AG08395 (cell line): Measurements from ENCODE around the gene PSD2.
A peak's percentile ranks its signal among the peaks of the same experiment; 100 is the strongest.

Source experiments
- DNase-seq: peaks from one replicate; pipeline ENCODE4 v3.0.0; 2012; ENCODE audit warnings: mixed read lengths, low spot score

Gene PSD2

GRCh38 chr5:139855946-139856540 lies 60.4 kb downstream of the PSD2 start:
- no peak for DNase-seq

DNA sequence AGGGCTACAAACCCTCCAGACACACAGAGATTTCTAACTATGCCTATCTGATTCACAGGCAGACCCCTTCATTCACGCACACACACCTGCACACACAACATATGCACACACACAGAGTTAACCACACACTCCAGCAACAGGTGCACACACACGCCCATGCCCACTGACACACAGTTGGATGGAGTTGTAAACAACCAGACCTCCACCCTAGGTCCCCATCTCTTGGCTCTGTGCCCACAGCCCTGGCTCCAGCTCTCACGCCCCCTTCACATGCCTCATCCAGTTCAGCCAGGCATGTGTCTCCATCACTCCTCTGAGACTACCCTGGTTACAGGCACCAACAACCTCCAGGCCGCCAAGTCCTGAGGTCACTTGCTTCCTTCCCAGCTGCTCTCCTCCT lies 61.1 kb downstream of the PSD2 start:
- no peak for DNase-seq

DNA sequence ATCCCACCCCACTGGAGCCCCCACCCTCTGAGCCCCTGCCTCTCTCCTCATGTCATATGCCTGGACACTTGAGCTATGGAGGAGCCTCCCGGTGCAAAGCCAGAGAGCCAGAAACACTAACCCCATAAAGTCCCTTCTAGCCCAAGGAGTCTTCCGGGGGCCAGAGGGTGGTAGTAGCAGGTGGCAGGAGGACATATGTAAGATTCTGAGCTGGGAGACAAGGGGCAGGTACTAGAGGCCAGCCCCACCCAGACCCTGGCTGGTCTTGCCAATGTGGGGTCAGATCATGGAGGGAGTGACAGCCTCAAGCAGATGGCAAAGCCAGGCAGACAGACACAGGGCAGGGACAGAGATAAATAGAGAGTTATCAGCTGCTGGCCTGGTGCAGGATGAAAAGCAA lies 63.4 kb downstream of the PSD2 start:
- DNase-seq = no peak

- no peak for DNase-seq
Measured at GRCh38 chr5:139861021-139861888, 65.6 kb downstream of the PSD2 start.

- DNase-seq = no peak
Measured at GRCh38 chr5:139861889-139862207, 66.2 kb downstream of the PSD2 start.

- DNase-seq = peak; percentile 54
Measured at GRCh38 chr5:139862313-139862712, 66.7 kb downstream of the PSD2 start.

- no peak for DNase-seq
Measured at GRCh38 chr5:139862803-139863202, 67.2 kb downstream of the PSD2 start.

- DNase-seq = no peak
Measured at GRCh38 chr5:139863361-139863760, 67.8 kb downstream of the PSD2 start.

DNA sequence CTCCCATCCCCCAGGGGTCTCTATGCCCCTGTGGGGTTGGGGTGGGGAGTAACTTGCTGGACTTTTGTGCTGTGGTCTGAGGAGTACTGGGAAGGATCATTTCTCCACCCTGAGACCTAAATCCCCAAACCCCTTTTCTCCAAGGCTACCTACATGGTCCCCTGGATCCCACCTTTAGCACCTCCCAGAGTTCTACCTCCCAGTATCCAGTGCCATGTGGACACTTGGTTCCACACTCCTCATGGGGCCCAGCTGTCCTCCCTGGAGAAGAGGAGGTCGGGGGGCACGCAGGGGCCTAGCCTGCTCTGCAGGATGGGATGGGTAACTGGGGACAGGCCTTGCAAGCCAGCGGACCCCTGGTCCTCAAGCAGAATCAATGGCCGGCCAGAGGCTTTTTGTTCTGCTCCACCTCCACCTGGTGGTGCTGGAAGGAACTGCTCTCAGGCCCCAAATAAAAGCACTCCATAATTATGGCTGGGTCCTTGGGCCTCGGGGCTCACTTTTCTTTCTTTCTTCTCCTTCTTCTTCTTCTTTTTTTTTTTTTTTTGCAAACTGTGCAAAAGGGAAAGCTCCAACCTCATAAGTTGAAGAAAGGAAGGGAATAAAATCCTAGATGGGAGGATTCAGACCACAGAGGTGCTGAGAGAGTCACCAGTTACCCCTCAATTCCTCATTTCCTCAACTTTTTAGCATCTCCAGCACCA lies 68.4 kb downstream of the PSD2 start:
- peak; percentile 81 for DNase-seq

GRCh38 chr5:139864716-139865483 lies 69.3 kb downstream of the PSD2 start:
- DNase-seq = no peak

DNA sequence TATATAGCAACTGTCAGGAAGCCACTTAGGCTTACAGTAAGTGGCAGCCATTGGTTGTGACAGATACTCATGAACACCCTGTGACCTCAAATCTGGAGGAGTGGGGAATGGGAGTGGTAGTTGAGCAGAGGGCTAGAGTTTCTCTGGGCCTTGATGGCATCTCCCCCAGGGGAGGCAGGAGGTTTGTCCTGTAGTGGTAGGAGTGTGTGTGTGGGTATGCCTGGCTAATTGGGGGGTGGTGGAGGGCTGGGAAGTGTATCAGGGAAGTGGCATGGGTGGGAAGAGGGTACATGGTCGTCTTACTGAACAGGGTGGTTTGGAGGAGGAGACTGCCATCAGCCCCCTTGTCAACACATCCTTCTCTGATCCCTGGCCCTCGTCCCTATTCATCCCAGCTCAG lies 71.5 kb downstream of the PSD2 start:
- no peak for DNase-seq

DNA sequence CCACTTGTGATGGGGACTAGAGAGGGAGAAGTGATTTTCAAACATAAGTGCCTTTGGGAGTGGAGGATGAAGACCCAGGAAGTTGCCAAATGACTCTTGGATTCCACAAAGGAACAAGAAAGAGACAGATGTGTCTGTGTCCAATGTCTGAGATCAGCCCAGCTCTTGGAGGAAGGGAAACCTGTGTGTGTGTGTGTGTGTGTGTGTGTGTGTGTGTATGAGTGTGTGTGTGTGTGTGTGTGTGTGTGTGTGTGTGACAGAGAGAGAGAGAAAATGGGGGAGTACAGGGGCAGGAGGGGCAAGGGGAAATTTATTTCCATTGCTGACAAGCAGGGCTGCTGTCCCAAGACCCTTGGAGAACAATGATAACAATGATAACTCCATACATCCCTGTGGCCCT lies 72.0 kb downstream of the PSD2 start:
- DNase-seq = no peak

- DNase-seq = no peak
Measured at GRCh38 chr5:139869042-139869790, 73.6 kb downstream of the PSD2 start.

- no peak for DNase-seq
Measured at GRCh38 chr5:139870677-139871076, 75.1 kb downstream of the PSD2 start.

DNA sequence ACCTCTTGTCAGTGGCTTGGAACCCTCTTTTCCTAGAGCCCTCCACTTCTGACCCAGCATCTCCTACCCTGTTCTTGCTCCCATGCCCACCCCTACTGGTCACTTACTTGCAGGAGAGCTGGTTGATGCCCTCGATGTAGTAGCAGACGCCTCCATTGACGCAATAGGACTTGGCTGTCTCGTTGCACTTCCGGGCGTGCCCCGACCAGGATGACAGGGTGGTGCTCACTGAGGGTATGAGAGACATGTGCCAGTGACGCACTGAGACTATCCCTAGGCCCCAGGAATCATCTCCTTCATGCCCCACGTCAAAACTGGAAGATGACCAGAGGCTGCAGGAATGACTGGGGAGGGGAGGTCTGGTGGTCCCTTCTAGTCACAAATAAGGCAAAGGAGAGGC lies 76.0 kb downstream of the PSD2 start:
- no peak for DNase-seq

DNA sequence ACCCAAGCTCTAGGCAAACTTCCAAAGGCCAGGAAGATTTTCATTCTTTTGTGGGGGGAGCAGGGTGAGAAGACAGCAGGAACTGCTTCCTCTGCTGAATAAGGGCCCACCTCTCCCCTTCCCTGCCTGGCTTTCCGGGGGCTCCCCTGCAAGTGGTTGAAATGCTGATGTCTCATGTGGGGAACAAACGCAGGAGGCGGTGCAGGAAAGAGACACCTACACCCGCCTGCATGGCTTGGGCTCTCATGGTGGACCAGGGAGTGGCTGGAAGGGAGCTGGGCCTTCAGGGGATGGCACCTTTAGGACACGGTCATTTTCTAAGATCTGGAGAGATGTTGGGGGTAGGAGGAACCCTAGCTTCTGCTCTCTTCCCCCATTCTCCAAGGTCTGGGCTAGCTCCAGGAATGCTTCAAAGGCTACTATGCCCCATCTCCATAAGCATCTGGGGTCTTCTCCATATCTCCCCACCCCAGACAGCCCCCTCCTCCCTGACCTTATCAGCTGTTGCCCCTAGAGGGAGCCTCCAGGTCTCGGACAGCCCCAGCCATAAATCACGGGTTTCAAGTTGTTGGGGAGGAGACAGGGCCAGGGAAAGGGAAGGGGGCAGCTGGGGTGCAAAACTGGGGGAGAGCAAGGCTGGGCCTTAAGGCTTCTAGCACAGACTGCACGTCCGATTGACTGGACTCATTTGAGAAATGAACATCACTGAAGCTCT lies 76.6 kb downstream of the PSD2 start:
- no peak for DNase-seq

DNA sequence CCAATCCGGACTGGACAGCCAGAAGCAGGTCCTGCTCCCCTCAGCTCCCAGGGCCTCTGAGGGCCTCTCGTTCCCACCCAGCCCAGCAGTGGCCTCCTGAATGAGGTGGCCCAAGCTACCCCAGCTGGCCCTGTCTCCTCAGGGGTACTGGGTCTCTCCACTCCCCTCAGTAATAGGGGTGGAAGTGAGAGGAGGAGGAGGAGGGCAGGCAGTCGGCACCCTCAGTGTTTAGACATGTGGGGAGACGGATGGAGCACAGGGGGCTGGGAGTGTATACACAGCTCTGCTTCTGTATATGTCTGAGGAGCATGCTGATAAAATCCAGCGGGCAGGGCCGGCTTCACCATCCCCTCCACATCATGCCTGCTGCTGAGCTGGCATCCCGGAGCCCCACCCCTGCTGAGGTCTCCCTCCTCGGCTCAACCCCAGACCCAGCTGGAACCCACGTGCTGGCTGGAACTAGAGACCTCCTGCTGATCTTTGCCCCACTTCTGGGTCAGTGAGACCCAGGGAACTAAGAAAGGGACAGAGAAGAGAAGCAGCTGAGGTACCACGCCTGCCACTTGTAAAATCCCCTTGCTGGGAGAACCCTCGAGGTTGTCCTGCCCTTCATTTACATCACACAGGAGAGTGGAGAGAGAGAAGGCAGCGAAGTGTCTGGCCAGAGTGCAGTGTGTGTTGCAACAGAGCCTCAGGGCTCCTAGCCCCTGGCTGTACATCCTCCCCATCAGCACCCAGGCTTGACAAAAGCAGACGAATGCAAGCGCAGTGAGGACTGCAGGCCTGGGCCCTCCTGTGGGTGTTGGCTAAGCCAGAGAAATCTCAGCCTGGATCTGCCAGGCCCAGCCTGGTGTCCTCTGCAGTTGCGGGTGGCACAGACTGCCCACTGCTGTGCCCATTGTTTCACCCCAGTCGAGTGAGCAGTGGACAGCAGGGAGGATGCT lies 77.5 kb downstream of the PSD2 start:
- DNase-seq = no peak

DNA sequence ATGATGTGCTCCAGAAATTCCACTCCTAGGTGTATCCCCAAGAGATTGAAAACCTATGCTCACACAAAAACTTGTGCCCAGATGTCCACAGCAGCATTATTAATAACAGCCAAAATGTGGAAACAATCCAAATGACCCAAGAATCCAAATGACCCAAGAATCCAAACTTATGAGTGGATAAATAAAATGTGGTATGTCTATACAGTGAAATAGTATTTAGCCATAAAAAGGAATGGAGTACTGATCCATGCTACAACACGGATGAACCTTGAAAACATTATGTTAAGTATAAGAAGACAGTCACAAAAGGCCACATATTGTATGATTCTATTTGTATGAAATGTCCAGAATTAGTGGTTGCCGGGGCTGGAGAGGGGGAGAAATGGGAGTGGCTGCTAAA lies 80.3 kb downstream of the PSD2 start:
- DNase-seq = no peak

- no peak for DNase-seq
Measured at GRCh38 chr5:139877129-139877597, 81.6 kb downstream of the PSD2 start.

DNA sequence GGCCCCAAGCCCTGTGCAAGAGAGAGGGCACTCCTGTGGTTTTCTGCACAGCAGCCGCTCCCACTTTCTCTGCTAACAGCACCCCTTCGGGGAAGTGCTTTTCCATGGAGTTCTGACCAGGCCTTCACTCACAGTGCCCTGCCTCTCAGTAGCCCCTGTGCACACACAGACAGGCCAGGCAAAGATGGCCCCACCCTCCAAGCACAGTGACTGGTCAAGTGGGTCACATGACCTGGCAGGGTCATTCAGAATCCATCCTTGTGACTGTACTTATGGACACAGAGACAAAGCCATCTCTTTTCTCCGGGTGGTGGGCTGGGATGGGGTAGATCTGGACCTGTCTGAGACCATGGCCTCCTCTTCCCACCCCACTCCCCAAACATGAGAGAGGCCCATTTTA lies 82.5 kb downstream of the PSD2 start:
- no peak for DNase-seq
